Loucy (cell line): Measurements from ENCODE around the gene DUSP5.

Source experiments
- EZH2phosphoT487 ChIP-seq: fragments of 200-600 bp; IDR thresholded peaks from 2 replicates; pipeline ENCODE4 v1.6.1; 2018; ENCODE audit warnings: antibody characterized with exemption, mild to moderate bottlenecking, moderate library complexity, borderline replicate concordance
- TF ChIP-seq, protein P1 (sequence below): fragments of 200-600 bp; sonication (generic); conservative IDR thresholded peaks from 2 replicates; pipeline ENCODE4 v1.5.1; 2014; ENCODE audit warnings: mild to moderate bottlenecking, antibody characterized with exemption, low read length

DNA sequence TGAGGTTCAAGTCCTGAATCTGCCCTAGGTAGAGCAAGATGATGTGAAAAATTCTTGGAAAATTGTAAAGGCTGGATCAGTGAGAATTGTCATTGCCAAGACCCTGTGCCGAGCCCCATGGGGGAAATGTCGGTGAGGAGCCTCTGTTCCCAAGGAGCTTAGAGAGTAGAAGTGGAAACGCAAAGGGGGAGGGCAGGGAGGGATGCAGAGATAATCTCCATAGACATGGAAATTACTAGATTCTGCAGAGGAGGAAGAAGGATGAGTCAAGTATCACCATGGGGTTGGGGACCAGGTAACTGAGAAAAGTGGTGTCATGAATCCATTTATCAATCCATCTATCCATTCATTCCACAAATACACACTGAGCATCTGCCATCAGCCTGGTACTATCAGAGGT lies 26.0 kb downstream of the DUSP5 start:
- TF ChIP-seq, protein P1, sequence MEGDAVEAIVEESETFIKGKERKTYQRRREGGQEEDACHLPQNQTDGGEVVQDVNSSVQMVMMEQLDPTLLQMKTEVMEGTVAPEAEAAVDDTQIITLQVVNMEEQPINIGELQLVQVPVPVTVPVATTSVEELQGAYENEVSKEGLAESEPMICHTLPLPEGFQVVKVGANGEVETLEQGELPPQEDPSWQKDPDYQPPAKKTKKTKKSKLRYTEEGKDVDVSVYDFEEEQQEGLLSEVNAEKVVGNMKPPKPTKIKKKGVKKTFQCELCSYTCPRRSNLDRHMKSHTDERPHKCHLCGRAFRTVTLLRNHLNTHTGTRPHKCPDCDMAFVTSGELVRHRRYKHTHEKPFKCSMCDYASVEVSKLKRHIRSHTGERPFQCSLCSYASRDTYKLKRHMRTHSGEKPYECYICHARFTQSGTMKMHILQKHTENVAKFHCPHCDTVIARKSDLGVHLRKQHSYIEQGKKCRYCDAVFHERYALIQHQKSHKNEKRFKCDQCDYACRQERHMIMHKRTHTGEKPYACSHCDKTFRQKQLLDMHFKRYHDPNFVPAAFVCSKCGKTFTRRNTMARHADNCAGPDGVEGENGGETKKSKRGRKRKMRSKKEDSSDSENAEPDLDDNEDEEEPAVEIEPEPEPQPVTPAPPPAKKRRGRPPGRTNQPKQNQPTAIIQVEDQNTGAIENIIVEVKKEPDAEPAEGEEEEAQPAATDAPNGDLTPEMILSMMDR: no peak
- TF ChIP-seq EZH2phosphoT487: no peak
